K562 (cell line): ENCODE data around the gene SLC12A4. TPM values are rescaled to one million over a fixed set of nuclear protein-coding genes. Genes with fewer than 3 reads are reported as not detected.

Source experiments
- ATAC-seq: fragments of 200-7000 bp; cut with Tn5 transposase; 3 replicates; pipeline ENCODE4 v1.9.1; 2020; ENCODE audit warnings: moderate library complexity
- BruUV-seq: library from RNA; stranded (reverse); fragments of 400-500 nt; replicated peaks from 2 replicates; lab custom pipeline; 2021; lab: Mats Ljungman, UMichigan
- CTCF ChIA-PET: fragments of 300-600 bp; formaldehyde crosslinking; extraction: SDS; loops from one replicate; lab custom pipeline; 2021; ENCODE audit warnings: low intra/inter-chr PET ratio; lab: Yijun Ruan, JAX
- POLR2A ChIA-PET: fragments of 300-600, 350-650 bp; sonication (Branson Sonifier 250); formaldehyde crosslinking; extraction: SDS; loops from one replicate; lab custom pipeline; 2021; ENCODE audit warnings: antibody characterized with exemption, inconsistent platforms; lab: Yijun Ruan, JAX
- DNase-seq, 4 experiments: peaks; one replicate each; pipeline versions ENCODE4 v3.0.0 to v3.0.0-alpha.2; 2011 to 2018; ENCODE audit warnings: low spot score in 3 of 4, mixed read lengths in 3 of 4; ENCODE audit errors: extremely low read depth in 1 of 4
- FAIRE-seq: peaks from 2 replicates; lab custom pipeline; 2011; peaks lifted over from hg19 to GRCh38; lab: Jason Lieb, UNC
- H2AFZ ChIP-seq: 2 replicates; pipeline ENCODE4 v1.6.0; 2011; ENCODE audit warnings: low read depth, low read length, control low read depth, inconsistent platforms
- H3K27ac ChIP-seq: fragments of 200-600 bp; 3 replicates; pipeline ENCODE4 v1.8.0; 2011; ENCODE audit warnings: low read depth, mild to moderate bottlenecking, control low read depth, inconsistent platforms, low read length, moderate library complexity, mixed read lengths; ENCODE audit errors: extremely low read depth
- H3K27me3 ChIP-seq, 2 experiments: fragments of 300-600 bp in 1 of 2; 2 replicates in 1 of 2; 3 replicates in 1 of 2; pipeline versions ENCODE4 v1.6.0 to v1.8.0; 2011; ENCODE audit warnings: inconsistent platforms in 2 of 2, low read length in 2 of 2, mild to moderate bottlenecking in 1 of 2, mixed read lengths in 1 of 2, moderate library complexity in 1 of 2; ENCODE audit not compliant: control insufficient read depth in 2 of 2, insufficient read depth in 2 of 2
- H3K36me3 ChIP-seq: fragments of 300-600 bp; 3 replicates; pipeline ENCODE4 v1.8.0; 2011; ENCODE audit warnings: mild to moderate bottlenecking, low read length, inconsistent platforms; ENCODE audit not compliant: control insufficient read depth, insufficient read depth
- H3K4me1 ChIP-seq, 2 experiments: fragments of 200-600 bp in 1 of 2; replicated peaks in 1 of 2; 2 replicates in 1 of 2; 3 replicates in 1 of 2; pipeline versions ENCODE4 v1.5.1 to v1.8.0; 2011; ENCODE audit warnings: inconsistent platforms in 2 of 2, low read length in 2 of 2, mild to moderate bottlenecking in 1 of 2, mixed read lengths in 1 of 2, moderate library complexity in 1 of 2; ENCODE audit not compliant: control insufficient read depth in 2 of 2, insufficient read depth in 2 of 2
- H3K4me2 ChIP-seq: 2 replicates; pipeline ENCODE4 v1.6.1; 2011; ENCODE audit warnings: low read length, control low read depth, inconsistent platforms, mixed read lengths; ENCODE audit not compliant: insufficient read depth
- H3K4me3 ChIP-seq: fragments of 200-600 bp; sonication (generic), shearing (Covaris generic); 2 replicates; pipeline ENCODE4 v1.5.1; 2016; ENCODE audit warnings: control low read depth, inconsistent platforms
- H3K79me2 ChIP-seq: fragments of 200-600 bp; 3 replicates; pipeline ENCODE4 v1.8.0; 2011; ENCODE audit warnings: low read length, inconsistent platforms; ENCODE audit not compliant: control insufficient read depth, insufficient read depth
- H3K9ac ChIP-seq, 2 experiments: 2 replicates each; pipeline versions ENCODE4 v1.6.0 to v1.6.1; 2011; ENCODE audit warnings: low read depth in 2 of 2, low read length in 2 of 2, control low read depth in 1 of 2, inconsistent platforms in 1 of 2, mild to moderate bottlenecking in 1 of 2, mixed read lengths in 1 of 2; ENCODE audit not compliant: insufficient read depth in 1 of 2
- H3K9me1 ChIP-seq: one replicate; pipeline ENCODE4 v1.6.0; 2011; ENCODE audit warnings: inconsistent platforms, mild to moderate bottlenecking, low read length, moderate library complexity; ENCODE audit not compliant: control insufficient read depth, insufficient read depth
- H3K9me3 ChIP-seq: replicated peaks from 2 replicates; pipeline ENCODE4 v1.5.1; 2011; ENCODE audit warnings: low read depth, low read length, inconsistent platforms; ENCODE audit not compliant: control insufficient read depth, insufficient read depth
- H4K20me1 ChIP-seq: replicated peaks from 2 replicates; pipeline ENCODE4 v1.6.1; 2011; ENCODE audit warnings: low read length, inconsistent platforms, mixed read lengths; ENCODE audit not compliant: control insufficient read depth, insufficient read depth
- AFF1 ChIP-seq, 2 experiments: fragments of 450-650 bp; IDR thresholded peaks; 2 replicates each; pipeline ENCODE4 v1.6.1; 2018; ENCODE audit warnings: mild to moderate bottlenecking in 2 of 2, low read depth in 1 of 2; ENCODE audit not compliant: partially characterized antibody in 2 of 2
- ARID3A ChIP-seq: IDR thresholded peaks from 2 replicates; pipeline ENCODE4 v1.6.1; 2012; ENCODE audit warnings: low read depth, low read length, improper control_type of control experiment, borderline replicate concordance
- HMBOX1 ChIP-seq: sonication (generic); IDR thresholded peaks from 2 replicates; pipeline ENCODE4 v1.6.1; 2016
- HNRNPL ChIP-seq: fragments of 200-400 bp; formaldehyde crosslinking; IDR thresholded peaks from 2 replicates; pipeline ENCODE4 v1.6.1; 2017; ENCODE audit warnings: low read depth, mild to moderate bottlenecking, low read length
- MIER1 ChIP-seq: fragments of 450-650 bp; IDR thresholded peaks from 2 replicates; pipeline ENCODE4 v1.6.1; 2016; ENCODE audit warnings: antibody characterized with exemption, mild to moderate bottlenecking, low read depth
- NUFIP1 ChIP-seq: fragments of 450-650 bp; IDR thresholded peaks from 2 replicates; pipeline ENCODE4 v1.6.1; 2018; ENCODE audit not compliant: partially characterized antibody
- POLR2AphosphoS2 ChIP-seq: IDR thresholded peaks from 2 replicates; pipeline ENCODE4 v1.6.1; 2012; ENCODE audit warnings: low read length, improper control_type of control experiment
- SETDB1 ChIP-seq: IDR thresholded peaks from one replicate; pipeline ENCODE4 v1.6.1; 2012; ENCODE audit warnings: low read length, control low read depth, inconsistent platforms
- WHSC1 ChIP-seq: IDR thresholded peaks from one replicate; pipeline ENCODE4 v1.6.1; 2012; ENCODE audit warnings: low read length, control low read depth, inconsistent platforms
- ZBTB7A ChIP-seq: IDR thresholded peaks from 2 replicates; pipeline ENCODE4 v1.6.1; 2011; ENCODE audit warnings: low read depth, mild to moderate bottlenecking, low read length, moderate library complexity, borderline replicate concordance; ENCODE audit not compliant: control insufficient read depth
- ZNF140 ChIP-seq: fragments of 250-450 bp; sonication (Bioruptor Pico); IDR thresholded peaks from 2 replicates; pipeline ENCODE4 v1.8.0; 2021; ENCODE audit warnings: moderate library complexity, mild to moderate bottlenecking, inconsistent platforms
- ZNF830 ChIP-seq: fragments of 250-450 bp; sonication (Bioruptor Pico); IDR thresholded peaks from 2 replicates; pipeline ENCODE4 v1.5.0; 2021; ENCODE audit warnings: mild to moderate bottlenecking
- WGBS: fragments of 100-300 bp; shearing (Covaris generic); methylation state at CpG from one replicate; pipeline ENCODE4 v1.1.6; 2016; ENCODE audit warnings: low coverage, mixed read lengths; ENCODE audit not compliant: insufficient coverage; ENCODE audit errors: missing lambda C conversion rate; 5-methylcytosine and 5-hydroxymethylcytosine counted together
- in situ Hi-C: fragments of 300-500 bp; cut with MboI; formaldehyde crosslinking; loops from 4 replicates; pipeline ENCODE4 v1.15.0; 2018; ENCODE audit warnings: inconsistent platforms, mixed read lengths
- intact Hi-C: fragments of 100-400 bp; cut with micrococcal nuclease; formaldehyde crosslinking; loops from 2 replicates; pipeline ENCODE4 v1.14.2; 2022
- polyA plus RNA-seq, 8 experiments: library from polyadenylated mRNA; depleted of rRNA in 4 of 8; stranded (reverse) in 5 of 8; unstranded in 3 of 8; fragments of >200 nt; fragmentation: Nextera tagmentation in 2 of 8; fragmentation: Illumina TruSeq in 1 of 8; extraction: Ambion mirVana in 2 of 8; extraction: Trizol in 1 of 8; gene quantifications; 2 replicates each; pipeline versions ENCODE4 v1.2.1 to v1.2.3, GENCODE V29; 2011 to 2014; ENCODE audit warnings: inconsistent platforms in 1 of 8, missing spikeins in 1 of 8
- total RNA-seq, 7 experiments: library from RNA; depleted of rRNA in 6 of 7; stranded (reverse); fragments of >200 nt in 6 of 7; fragmentation: Illumina TruSeq in 2 of 7; extraction: Trizol in 2 of 7; gene quantifications; 2 replicates each; pipeline versions ENCODE4 v1.2.1 to v1.2.3, GENCODE V29; 2011 to 2021; ENCODE audit warnings: low replicate concordance in 1 of 7
- TF ChIP-seq, protein P1 (sequence below): conservative IDR thresholded peaks from 2 replicates; pipeline ENCODE4 v1.6.1; 2011; ENCODE audit warnings: low read depth, mild to moderate bottlenecking, low read length; ENCODE audit not compliant: control insufficient read depth
- TF ChIP-seq, protein P2 (sequence below): sonication (generic); formaldehyde crosslinking; IDR thresholded peaks from 2 replicates; pipeline ENCODE4 v1.9.0; 2022; ENCODE audit warnings: mild to moderate bottlenecking, missing genetic modification reagents

The SLC12A4 gene
- total and polyA plus RNA-seq, 9 of the 15 experiments (the other 6 are each of a cell fraction or from before 2014, with no cell fraction given): 0.75 to 43.5 (median 15.0) TPM

DNA sequence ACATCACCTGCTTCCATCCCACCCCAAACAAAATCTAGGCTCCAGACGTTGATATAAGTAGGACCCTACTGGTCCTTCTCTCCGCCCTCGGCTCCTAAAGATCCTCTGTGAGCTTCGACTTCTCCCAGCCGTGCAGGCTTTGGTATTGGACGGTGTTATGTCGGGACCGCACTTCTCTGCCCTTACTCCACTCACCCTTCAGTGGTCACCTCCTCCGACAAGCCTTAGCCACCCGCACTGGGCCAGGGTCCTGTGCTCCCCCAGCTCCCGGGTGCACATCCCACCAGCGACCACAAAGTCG is 33.4 kb downstream of the SLC12A4 start:
- Histone ChIP-seq H3K36me3 (peaks cover 28% of the 10 kb centered on the region; the same call in 2 of the 3 replicates), H4K20me1 (no peaks in the 10 kb centered on the region; the same call in 1 of the 2 replicates), H3K27me3 (no peaks in the 10 kb centered on the region), H3K9me1 (no peaks in the 10 kb centered on the region), H3K4me2 (peak overlapping the region; percentile 99), H3K9me3 (no peaks in the 10 kb centered on the region), H3K79me2 (peaks cover 42% of the 10 kb centered on the region), H2AFZ (peak overlapping the region; percentile 95), H3K4me3 (peak overlapping the region; percentile 85), H3K4me1 (peaks cover 17 to 70% of the 10 kb centered on the region in 2 experiments), H3K9ac (peak overlapping the region; percentile 90 to 98), H3K27ac (peak overlapping the region; percentile 66)
- ChIA-PET CTCF (no interaction called here), POLR2A (interaction anchor here (0.5 to 1.7 kb wide), 21 partner anchors 9 to 379 kb away, joined by 3 to 8 read pairs (median 3); partner anchors contain the start of gene LCAT)
- ATAC-seq (peak; percentile 4), DNase-seq (no peak), FAIRE-seq (no peak)
- in situ Hi-C loops: no loop called here
- intact Hi-C loops: loop anchor here (5.0 to 10.0 kb wide), 2 partner anchors 107 to 410 kb away; partner anchors contain the start of gene RIPOR1
- WGBS: 2% methylated on average over 13 of the region's 13 CpGs
- no TSS peak for BruUV-seq
- 0 out of 2 replicates have a peak, but pooled peaks have one; percentile 47 for TF ChIP-seq ZNF830 (CRISPR knock-in tag)
- TF ChIP-seq, protein P1, sequence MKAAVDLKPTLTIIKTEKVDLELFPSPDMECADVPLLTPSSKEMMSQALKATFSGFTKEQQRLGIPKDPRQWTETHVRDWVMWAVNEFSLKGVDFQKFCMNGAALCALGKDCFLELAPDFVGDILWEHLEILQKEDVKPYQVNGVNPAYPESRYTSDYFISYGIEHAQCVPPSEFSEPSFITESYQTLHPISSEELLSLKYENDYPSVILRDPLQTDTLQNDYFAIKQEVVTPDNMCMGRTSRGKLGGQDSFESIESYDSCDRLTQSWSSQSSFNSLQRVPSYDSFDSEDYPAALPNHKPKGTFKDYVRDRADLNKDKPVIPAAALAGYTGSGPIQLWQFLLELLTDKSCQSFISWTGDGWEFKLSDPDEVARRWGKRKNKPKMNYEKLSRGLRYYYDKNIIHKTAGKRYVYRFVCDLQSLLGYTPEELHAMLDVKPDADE: no peak
- TF ChIP-seq HNRNPL: no peak
- TF ChIP-seq ZNF140: no peak
- TF ChIP-seq SETDB1: no peak
- no peak for TF ChIP-seq ARID3A
- TF ChIP-seq ZBTB7A: peak; percentile 35; the same call in 1 of the 2 replicates
- TF ChIP-seq MIER1: no peak
- 0 out of 2 replicates have a peak, but pooled peaks have one; percentile 1 for TF ChIP-seq POLR2AphosphoS2
- TF ChIP-seq WHSC1: no peak
- no peak for TF ChIP-seq NUFIP1
- TF ChIP-seq HMBOX1: no peak
- TF ChIP-seq AFF1 (IDR thresholded peaks at IDR 0.05; ENCODE audit: low read depth in 1 of 2, partially characterized antibody in 2 of 2): no peak
- TF ChIP-seq, protein P2, sequence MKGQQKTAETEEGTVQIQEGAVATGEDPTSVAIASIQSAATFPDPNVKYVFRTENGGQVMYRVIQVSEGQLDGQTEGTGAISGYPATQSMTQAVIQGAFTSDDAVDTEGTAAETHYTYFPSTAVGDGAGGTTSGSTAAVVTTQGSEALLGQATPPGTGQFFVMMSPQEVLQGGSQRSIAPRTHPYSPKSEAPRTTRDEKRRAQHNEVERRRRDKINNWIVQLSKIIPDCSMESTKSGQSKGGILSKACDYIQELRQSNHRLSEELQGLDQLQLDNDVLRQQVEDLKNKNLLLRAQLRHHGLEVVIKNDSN (CRISPR knock-in tag): no peak
